HL-60/S4 treated with retinoic acid at 250 ng/mL for 4 days and 3 days (cell line): ENCODE results near the gene PIGV.

Experiments
- in situ Hi-C: fragments of 300-500 bp; cut with MboI; formaldehyde crosslinking; loops from 2 replicates; pipeline ENCODE4 v1.7.0; 2022; ENCODE audit warnings: low sequenced_read_pairs

Gene PIGV

DNA sequence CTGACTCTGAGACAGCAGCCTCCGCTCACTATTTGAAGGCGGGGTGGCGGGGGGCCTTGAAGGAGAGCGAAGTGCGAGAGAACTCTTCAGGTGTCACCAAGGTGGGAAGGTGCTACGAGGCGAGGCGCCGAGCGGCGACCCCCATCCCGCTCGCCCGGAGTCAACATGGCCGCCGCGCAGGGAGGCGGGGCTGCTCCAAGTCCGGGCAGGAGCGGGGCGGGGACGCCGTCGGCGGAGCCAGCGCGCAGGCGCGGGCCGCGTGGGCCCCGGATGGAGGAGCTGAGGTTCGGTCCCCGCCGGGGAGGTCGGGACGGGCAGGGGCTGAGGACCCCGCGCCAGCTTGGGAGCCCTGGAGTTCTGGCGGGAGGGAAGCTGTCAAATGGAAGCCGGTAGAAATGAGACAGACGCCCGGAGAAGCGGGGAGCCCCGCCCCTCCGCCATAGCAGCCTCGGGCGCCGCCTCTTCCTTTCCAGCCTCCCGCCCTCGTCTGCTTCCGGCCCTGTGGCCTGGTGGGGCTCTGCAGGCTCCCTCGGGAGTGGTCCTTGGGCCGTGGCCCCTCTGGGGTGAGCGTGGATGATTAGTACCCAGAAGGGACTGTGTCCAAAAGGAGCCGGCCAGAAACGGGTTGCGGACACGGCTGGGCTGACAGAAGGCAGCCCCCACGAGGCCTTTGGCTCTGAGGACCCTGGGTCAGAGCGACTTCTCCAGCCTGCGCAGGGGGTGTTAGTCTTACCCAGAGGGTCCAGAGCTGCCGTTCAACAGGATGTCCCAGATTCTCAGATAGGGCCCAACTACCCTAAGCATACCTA lies at the start of gene PIGV:
Gene PIGV, plus strand, starts transcription at position 245 of the 809 bp plus-strand sequence. CDS start 2,866 bp downstream, outside the sequence.
- in situ Hi-C loops = no loop called here

DNA sequence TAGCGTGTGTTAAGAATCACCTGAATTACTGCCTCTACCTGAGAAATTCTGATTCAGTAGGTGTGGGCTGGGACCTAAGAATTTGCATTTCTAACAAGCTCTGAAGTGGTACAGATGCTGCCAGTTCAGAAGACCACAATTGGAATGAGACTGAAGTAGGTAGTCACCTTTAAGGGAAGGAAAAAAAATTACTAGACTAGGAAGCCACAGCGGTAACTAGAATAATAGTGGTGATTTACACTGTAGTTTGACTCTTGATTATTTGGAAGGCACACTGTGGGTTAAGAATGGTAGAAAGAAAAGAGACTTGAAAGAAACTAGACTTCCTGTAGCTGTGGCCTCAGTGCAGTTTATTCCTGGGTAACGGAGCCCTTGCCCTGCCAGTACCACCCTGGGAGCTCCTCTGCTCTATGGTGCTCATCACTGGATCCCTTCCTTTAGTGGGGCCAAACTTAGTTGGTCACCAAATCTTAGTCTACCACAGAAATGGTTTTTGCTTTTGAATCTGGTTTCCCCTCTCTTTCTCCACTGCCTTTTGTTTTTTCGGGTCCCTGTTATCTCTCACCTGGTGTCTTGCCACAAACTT lies 48.3 kb upstream of the PIGV start:
- in situ Hi-C loops = no loop called here

DNA sequence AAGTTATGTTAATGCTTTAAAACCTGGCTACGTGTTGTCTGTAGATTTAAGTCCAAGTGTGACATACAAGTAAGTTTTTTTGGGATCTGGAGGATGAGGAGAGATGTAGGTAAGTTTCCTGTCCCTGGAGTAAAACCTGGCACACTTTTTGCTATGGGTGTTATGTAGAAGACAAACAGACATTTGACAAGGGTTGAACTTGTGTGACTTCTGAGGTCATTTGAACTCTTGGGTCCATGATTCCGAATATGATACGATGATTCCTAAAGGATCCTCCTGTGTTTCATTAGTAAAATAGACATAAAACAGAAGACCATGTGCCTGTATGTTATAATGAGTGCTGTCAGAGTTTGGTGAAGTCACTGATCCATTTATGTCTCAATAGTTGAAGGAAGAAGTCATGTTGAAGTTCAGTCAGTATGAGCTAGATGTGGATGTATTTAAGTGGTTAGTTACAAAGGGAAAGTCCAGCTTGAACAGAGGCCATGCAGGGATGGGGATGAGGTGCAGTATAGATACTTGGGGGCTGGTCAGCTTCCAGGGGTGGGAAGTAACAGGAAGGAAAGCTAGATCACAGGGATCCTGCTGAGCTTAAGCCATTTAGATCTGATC lies 47.6 kb upstream of the PIGV start:
- in situ Hi-C loops = no loop called here

DNA sequence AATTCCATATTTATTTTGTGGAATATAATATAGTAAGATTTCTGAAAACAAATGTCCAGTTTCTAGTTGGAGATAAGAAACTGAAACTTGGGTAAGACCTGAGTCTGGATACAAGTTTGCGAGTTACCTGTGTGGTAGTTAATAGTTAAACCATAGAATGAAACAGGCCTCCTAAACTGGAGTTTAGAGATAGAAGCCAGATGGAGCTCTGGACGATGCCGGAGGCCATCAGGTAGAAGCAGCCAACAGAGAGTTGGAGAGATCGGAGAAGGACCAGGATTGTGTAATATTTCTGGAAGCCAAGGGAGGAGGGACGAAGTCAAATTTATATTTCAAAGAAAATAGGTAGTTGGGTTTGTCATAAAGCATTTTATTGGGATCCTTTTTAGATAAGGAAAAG lies 46.8 kb upstream of the PIGV start:
- in situ Hi-C loops = no loop called here

DNA sequence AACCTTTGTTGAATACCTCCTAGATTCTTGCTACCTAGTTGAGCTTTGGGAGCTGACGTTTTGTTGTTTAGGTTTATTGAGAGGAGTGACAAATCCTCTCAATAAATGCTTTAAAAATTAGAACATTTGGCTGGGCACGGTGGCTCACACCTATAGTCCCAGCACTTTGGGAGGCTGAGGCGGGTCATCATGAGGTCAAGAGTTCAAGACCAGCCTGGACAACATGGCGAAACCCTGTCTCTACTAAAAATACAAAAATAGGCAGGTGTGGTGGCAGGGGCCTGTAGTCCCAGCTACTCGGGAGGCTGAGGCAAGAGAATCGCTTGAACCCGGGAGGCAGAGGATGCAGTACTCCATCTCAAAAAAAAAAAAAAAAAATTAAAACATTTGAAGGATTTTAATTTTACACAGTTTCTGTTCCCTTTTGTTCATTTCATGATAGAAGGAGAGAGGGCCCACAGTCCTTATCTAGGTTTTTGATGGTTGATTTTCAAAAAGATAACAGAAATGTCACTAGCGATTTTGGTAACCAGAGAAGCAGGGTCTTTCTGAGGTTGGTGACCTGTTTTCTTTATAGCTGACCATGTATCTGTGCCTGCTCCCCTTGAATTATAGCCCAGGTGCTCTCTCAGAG lies 44.2 kb upstream of the PIGV start:
- in situ Hi-C loops = no loop called here

DNA sequence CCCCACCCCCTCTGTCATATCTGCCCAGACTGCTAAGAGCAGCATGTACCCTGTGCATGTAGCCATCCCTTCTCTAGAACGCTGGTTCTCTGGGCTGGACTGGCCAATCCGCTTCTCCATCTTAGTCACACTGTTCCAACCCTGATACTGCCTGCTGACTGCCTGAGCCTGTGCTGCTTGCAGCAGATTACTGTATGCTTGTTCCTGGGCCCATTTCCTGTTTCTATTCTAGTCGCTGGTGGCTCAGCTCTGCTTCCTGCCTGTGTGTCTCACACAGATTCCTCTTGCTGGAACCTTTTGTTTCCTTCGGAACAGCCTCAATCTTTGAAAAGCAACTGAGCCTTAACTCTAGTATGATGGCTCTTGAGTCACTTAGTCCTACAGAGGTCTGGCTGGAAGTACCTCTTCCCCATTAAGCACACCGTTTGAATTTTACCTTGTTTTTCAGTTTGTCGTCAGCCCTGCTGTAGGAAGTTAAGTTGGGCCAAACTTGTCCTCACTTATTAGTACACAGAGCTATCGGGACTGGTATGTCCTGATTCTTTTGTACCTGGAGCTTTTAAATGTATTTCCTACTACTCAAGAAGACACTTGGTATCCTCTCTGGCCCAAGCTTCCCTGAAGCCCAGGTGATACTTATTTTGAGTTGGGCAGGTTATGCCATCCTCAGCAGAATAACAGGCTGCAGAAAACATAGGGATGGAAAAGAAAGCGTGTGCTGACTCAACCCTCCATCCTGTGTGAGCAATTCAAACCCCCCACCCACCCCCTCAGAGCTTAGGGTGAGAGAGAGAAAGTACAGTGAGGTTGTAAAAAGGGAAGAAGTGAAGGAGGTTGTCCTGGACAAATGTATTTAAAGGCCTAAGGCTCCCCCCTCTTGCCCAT lies 43.4 kb upstream of the PIGV start:
- in situ Hi-C loops = no loop called here

DNA sequence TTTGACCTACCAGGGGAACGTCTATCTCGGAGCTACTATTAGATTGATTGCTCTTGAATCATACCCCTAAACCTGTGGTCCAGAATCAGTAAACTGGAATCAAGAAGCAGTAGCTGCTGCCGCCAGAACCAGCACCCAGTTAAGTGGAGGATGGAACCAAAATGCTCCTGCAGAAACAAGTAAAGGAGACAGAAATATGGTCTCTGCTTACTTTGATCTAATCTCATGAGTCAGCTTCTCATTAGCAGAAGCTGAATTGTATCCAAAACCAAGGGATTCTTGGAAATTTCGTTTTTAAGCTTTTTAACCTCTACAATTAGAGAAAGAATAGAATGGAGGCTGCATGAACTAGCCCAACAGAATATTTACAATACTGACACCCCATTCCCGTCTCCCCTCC lies 42.6 kb upstream of the PIGV start:
- in situ Hi-C loops = no loop called here

DNA sequence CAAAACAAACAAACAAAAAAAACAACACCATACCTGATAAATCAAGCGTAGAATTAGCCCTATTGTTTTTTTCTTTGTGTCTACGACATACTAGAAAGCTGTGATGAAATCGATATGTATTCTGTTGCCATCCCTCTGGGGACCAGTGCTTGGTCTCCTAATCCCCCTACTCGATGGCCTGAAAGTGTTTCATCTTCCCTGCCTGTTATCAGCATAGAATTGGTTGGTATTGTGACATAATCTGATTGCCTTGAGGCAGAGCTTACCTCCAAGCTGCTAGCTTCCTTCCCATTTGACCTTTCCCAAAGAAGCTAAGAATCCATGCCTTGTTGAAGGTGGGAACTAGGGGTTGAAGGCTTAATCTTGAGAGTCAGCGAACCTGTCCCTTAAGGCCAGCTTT lies 40.7 kb upstream of the PIGV start:
- in situ Hi-C loops = no loop called here

DNA sequence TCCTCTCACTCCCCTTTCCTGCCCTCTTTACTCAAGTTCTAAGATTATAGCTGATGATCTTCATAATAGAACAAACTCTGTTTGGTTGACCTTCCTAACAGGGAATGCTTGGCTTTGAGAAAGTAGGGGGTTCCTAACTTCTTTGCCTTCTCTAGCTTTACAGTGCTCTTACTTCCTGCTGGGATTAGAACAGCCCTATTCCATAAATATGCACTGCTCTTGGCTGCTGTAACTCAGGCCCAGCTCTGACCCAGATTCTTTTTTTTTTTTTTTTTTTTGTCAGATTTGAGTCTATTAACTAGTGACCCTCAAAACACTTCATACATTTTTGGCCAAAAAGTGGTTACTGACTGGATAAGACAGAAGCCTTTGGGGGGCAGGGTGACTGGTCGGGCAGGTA lies 39.4 kb upstream of the PIGV start:
- in situ Hi-C loops = no loop called here

DNA sequence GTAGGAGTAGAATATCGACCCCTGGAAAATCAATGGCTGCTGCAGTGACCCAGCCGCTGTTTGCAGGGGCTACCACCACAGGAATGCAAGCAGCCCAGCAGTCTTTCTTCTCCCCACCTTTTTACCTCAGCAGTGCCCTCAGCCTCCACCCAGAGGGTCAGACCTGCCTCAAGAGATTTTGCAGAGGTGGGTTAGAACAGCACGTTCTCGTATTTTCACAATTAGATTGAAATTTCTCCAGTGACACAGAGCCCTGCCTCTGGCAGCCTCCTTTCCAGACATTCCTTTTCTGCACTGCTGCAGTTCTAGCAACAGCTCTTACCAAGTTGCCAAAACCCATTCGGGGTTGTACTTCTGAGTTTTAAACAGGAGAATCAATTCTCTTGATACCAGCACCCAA lies 38.3 kb upstream of the PIGV start:
- in situ Hi-C loops = no loop called here

DNA sequence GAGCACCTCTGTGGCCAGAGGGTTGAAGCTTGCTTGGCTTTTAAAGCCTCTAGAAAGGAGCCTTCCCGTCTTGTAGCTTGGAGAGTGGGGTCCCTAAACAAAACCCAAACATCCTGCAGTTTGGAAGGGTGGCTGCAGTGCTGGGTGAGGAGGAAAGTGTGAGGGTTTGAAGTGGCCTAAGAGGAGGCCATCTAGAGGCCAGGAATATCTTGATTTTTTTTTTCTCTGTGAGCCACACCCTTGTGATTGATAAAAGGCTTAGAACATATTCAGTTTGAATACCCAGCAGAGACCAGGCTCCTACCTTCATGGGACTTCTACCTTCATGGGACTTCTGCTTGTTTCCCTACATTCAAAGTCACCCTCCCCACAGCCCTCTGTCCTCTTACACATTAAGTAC lies 37.3 kb upstream of the PIGV start:
- in situ Hi-C loops = no loop called here

DNA sequence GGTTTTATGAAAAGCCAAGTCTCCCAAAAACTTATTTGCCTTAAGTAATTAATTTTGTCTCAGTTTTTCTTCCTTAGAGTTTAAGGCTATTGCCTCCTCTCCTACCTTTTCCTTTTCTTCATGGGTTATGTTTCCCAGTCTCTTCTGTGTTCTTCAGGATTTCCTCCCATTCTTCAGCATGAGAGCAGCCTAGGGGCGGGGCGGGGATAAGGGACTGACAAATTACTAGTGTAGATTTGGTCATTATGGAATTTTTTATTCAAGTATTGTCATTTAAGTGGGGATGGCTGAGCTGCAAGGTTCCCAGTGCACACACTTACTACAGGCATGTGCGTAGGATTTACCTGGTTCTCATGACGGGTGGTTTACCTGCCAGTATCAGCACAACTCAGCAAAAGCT lies 35.2 kb upstream of the PIGV start:
- in situ Hi-C loops = no loop called here

DNA sequence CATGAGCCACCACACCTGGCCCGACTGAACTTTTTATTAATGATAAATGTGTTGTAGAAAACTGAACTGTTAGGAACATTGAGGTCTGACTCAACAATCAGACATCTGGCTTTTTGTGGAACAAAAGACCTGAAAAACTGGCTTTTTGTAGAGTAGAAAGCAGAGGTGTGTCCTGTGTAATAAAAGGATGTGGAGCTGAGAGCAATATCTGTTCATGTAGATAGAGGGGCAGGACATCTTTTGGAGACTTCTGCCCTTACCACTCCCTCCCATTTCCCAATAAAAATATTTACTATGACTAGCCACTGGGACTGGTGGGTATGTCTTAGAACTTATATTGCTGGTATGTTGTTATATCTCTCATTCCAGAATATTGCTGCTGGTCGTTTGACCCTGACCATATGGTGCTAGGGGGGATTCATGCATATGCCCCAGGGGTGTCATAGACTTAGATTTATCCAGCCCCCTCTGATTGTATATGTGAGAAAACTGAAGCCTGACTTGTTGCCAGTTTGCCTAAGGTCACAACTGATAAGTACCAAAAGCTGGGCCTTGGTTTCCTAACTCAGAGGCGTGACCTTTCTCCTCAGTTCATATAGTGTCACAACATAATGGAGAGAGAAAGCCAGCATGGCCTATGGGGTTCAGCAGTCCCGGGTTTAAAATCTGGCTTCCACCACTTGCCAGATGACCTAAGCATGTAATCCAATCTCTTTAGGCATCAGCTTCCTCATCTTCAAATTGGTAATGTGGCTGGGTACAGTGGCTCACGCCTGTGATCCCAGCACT lies 33.5 kb upstream of the PIGV start:
- in situ Hi-C loops = no loop called here

DNA sequence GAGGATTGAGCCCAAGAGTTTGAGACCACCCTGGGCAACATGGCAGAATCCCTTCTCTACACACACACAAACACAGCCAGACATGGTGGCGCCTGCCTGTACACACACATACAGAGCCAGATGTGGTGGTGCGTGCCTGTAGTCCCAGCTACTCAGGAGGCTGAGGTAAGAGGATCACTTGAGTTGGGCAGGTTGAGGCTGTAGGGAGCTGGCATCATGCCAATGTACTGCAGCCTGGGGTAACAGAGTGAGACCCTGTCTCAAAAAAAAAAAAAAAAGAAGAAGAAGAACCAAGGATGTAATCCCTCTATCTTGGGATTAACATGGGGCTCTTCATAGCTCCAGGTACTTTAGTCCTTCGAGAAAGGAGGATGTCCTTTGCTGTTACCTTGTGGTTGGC lies 29.4 kb upstream of the PIGV start:
- in situ Hi-C loops = no loop called here

DNA sequence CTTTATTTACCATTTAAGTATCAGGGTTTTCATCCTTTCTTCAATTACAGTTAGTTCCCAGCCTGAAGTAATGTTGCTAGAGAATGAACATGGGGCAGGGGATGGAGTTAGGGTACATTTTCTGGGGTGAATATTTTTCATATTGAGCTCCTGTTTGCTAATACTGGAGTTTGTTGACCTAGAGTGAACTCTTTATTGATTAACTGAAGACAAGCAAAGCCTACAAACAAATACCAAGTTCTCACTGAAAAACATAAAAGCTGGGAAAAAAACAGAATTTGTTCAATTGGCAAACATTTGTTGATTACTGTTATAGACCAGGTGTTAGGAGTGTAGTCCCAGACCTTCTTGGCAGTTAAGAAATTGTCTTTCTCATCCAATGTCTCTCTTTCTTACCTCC lies 28.2 kb upstream of the PIGV start:
- in situ Hi-C loops = no loop called here

DNA sequence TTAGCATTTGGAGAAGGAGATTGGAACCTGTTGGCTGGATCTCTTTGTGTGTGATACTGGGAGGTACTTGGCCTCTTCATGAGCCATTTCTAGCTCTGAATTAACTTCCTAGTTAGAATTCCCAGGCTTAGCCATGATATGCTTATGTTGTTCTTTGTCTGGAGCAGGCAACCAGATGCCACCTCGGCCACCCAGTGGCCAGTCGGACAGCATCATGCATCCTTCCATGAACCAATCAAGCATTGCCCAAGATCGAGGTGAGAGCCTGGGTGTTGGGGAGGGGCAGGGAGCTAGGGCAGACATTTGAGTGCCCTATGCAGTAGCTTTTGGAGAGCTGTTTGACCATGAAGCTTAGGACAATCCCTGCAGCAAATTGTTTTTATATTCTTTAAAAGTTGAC lies 26.5 kb upstream of the PIGV start:
- in situ Hi-C loops = no loop called here

DNA sequence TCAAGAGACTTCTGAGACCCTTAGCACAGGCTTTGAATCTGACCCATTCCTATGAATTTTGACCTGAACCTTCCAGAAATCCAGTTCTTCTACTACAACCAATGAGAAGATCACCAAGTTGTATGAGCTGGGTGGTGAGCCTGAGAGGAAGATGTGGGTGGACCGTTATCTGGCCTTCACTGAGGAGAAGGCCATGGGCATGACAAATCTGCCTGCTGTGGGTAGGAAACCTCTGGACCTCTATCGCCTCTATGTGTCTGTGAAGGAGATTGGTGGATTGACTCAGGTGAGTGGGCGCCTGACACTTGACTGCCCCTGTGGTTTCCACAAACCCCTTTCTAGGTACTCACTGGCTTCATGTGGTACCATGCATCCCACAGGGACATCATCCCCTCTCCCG lies 20.0 kb upstream of the PIGV start:
- in situ Hi-C loops = no loop called here

DNA sequence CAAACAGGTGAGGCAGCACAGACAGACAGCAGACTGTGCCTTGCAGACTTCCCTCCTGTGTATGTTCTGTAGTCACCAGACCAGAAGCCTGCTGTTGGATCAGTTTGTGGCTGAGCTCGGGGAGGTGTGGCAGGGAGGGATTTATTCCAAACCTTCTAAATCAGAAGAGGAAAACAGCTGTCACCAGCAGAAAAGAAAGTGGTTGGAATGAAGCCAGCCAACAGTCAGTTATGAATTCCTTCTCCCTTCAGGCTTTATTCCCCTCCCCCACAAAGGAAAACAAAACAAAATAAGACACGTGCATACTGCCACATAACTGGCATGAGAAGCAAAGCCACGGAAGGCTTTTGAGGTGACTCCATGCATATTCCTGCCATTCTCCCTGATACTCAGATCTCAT lies 19.0 kb upstream of the PIGV start:
- in situ Hi-C loops = no loop called here

DNA sequence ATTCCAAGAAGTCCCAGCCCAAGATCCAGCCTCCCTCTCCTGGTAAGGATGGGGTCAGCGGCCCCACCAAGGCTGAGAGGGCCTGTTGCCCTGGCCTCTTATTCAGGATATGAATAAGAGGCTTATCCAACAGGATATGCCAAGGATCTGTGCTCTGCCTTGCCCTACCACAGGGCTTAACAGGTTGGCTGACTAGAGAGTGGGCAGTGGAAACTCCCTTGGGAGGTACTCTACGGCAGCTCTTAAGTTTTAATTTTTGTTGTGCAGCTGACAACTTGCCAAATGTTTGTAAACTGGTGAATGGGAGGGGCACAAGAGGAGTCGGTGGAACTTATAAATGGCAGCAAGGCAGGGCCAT lies 16.5 kb upstream of the PIGV start:
- in situ Hi-C loops = no loop called here

DNA sequence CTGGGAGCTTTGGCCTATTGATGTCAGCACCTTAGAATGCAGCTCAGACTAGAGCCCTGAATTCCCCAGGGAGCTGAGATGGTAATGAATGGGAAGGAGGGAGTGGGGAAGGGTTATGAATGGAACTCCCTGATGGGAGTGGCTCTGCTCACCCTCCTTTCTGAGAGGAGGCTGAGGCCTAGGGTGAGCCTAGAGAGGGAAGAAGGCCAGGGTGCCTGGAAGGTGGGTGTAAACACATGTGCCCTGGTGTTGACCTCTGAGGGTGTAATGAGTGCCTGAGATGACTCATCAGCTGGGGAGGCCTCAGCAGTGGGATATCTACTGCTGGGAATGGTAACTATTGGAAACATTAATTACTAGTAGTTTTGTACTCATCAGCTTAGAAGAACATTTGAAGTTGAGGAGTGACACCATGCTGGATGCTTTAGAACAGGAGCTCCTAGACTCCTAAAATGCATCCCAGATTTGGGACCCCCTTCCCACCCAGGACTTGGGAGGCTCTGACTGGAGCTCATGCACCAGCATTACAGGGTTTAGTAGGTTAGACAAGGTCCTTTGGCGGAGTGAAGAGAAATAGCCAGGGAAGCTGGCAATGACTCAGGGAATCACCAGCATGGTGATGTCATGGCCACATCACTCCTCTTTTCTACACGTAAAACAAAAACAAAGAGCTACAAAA lies 16.0 kb upstream of the PIGV start:
- in situ Hi-C loops = no loop called here
